ENCODE data around the gene SLC25A3.
A peak's percentile ranks its signal among the peaks of the same experiment; 100 is the strongest.

DNA sequence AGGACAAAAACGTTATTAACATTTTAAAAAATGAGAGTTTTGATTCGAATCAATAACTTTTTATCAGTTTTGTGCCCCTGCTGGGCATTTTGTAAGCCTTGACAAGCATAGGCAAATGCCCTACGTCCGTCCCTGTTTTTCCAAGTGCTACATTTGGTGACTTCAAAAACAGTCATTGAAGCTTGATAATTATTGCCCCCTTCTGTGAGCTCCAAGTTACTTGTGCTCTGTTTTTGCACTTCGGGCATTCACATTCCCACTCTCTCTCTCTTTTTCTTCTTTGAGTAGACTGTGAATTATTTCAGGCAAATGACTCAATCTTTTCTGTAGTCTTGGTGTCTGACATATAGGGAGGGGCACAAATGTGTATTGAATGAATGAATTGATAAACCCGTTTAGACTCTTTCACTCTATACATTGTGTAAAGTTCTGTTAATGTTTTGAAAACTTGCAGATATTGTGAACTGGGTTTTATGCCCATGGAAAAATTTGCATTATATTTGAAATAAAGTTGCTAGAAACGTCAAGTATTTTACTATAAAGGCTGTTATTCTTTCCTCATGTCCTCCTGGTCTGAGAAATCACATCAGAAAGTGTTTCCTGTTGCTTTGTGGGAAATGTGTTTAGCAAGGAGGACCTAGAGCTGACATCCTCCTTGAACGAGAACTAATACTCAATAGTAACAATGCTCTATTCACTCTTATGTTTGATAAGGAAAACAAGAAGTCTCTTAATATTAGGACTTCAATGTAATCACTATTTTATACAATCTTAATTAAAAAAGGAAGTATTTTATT, 53.0 kb downstream of the SLC25A3 start:
- TF ChIP-seq CTCF (IDR thresholded peaks at IDR 0.05) (peak in 1 of 5 experiments; percentile 15), POLR2A (IDR thresholded peaks at IDR 0.05) (no peak), EP300 (IDR thresholded peaks at IDR 0.05) (no peak)

All from tibial nerve (tissue), 4 donors.